Calu3 (cell line): ENCODE data around the gene SLC7A4. TPM values are rescaled to one million over a fixed set of nuclear protein-coding genes. Genes with fewer than 3 reads are reported as not detected.

Source experiments
- BruUV-seq: library from RNA; stranded (reverse); fragments of 400-500 nt; replicated peaks from 2 replicates; lab custom pipeline; 2021; lab: Mats Ljungman, UMichigan
- CTCF ChIA-PET: fragments of 300-600 bp; sonication (Branson Sonifier 250); formaldehyde crosslinking; loops from one replicate; lab custom pipeline; 2022; ENCODE audit warnings: antibody characterized with exemption; lab: Charles Lee
- DNase-seq: peaks from one replicate; pipeline ENCODE4 v3.0.0; 2022
- H3K27ac Mint-ChIP-seq: one replicate; pipeline ENCODE4 v1.8.0; 2022; ENCODE audit warnings: mixed read lengths; ENCODE audit not compliant: unreplicated experiment
- H3K27me3 Mint-ChIP-seq: one replicate; pipeline ENCODE4 v1.8.0; 2022; ENCODE audit warnings: mixed read lengths; ENCODE audit not compliant: unreplicated experiment
- H3K36me3 Mint-ChIP-seq: one replicate; pipeline ENCODE4 v1.8.0; 2022; ENCODE audit warnings: mild to moderate bottlenecking, moderate library complexity, mixed read lengths; ENCODE audit not compliant: insufficient read depth, unreplicated experiment
- H3K4me1 Mint-ChIP-seq: one replicate; pipeline ENCODE4 v1.8.0; 2022; ENCODE audit warnings: mild to moderate bottlenecking, low read depth, mixed read lengths; ENCODE audit not compliant: unreplicated experiment
- H3K4me3 Mint-ChIP-seq: one replicate; pipeline ENCODE4 v1.8.0; 2022; ENCODE audit warnings: mild to moderate bottlenecking, low read depth, moderate library complexity, mixed read lengths; ENCODE audit not compliant: unreplicated experiment
- H3K9me3 Mint-ChIP-seq: one replicate; pipeline ENCODE4 v1.8.0; 2022; ENCODE audit warnings: low read depth, mixed read lengths; ENCODE audit not compliant: unreplicated experiment
- CTCF ChIP-seq: fragments of 200-600 bp; IDR thresholded peaks from one replicate; pipeline ENCODE4 v1.8.0; 2022; ENCODE audit warnings: antibody characterized with exemption; ENCODE audit not compliant: unreplicated experiment
- intact Hi-C: fragments of 100-400 bp; cut with micrococcal nuclease; formaldehyde crosslinking; loops from one replicate; pipeline ENCODE4 v1.10.0; 2022; ENCODE audit not compliant: unreplicated experiment
- total RNA-seq: library from RNA; stranded (reverse); gene quantifications from 2 replicates; pipeline ENCODE4 v1.2.3, GENCODE V29; 2022

The SLC7A4 gene
- total RNA-seq, 1 experiment from 2014 or later, result 0.14 TPM

GRCh38 chr22:20995329-20996030 is 36.9 kb downstream of the SLC7A4 start:
- intact Hi-C loops, result no loop called here
- H3K4me3 Mint-ChIP-seq, result no peak overlapping the region
- no peak for DNase-seq
- TF ChIP-seq CTCF, result no peak
- H3K9me3 Mint-ChIP-seq, result no peaks in the 10 kb centered on the region
- no peaks in the 10 kb centered on the region for H3K27me3 Mint-ChIP-seq
- no TSS peak for BruUV-seq
- CTCF ChIA-PET, result interaction anchor here (0.6 kb wide), 1 partner anchor 1071 kb away, joined by 5 read pairs; no protein-coding TSS in a partner anchor
- no peak overlapping the region for H3K27ac Mint-ChIP-seq
- peaks cover 65% of the 10 kb centered on the region for H3K36me3 Mint-ChIP-seq
- no peaks in the 10 kb centered on the region for H3K4me1 Mint-ChIP-seq

GRCh38 chr22:20994902-20995241 is 37.5 kb downstream of the SLC7A4 start:
- no peak for TF ChIP-seq CTCF
- no peaks in the 10 kb centered on the region for H3K9me3 Mint-ChIP-seq
- no peak overlapping the region for H3K4me3 Mint-ChIP-seq
- DNase-seq, result no peak
- BruUV-seq, result no TSS peak
- CTCF ChIA-PET, result no interaction called here
- no peaks in the 10 kb centered on the region for H3K4me1 Mint-ChIP-seq
- H3K36me3 Mint-ChIP-seq, result peaks cover 59% of the 10 kb centered on the region
- no peak overlapping the region for H3K27ac Mint-ChIP-seq
- intact Hi-C loops, result no loop called here
- H3K27me3 Mint-ChIP-seq, result no peaks in the 10 kb centered on the region

GRCh38 chr22:20994128-20994901 is 38.0 kb downstream of the SLC7A4 start:
- no peaks in the 10 kb centered on the region for H3K9me3 Mint-ChIP-seq
- no peaks in the 10 kb centered on the region for H3K4me1 Mint-ChIP-seq
- no peak overlapping the region for H3K4me3 Mint-ChIP-seq
- no peaks in the 10 kb centered on the region for H3K27me3 Mint-ChIP-seq
- TF ChIP-seq CTCF, result no peak
- peaks cover 54% of the 10 kb centered on the region for H3K36me3 Mint-ChIP-seq
- no peak for DNase-seq
- no TSS peak for BruUV-seq
- CTCF ChIA-PET, result no interaction called here
- no peak overlapping the region for H3K27ac Mint-ChIP-seq
- intact Hi-C loops, result no loop called here

- peaks cover 46% of the 10 kb centered on the region for H3K36me3 Mint-ChIP-seq
- intact Hi-C loops, result no loop called here
- no TSS peak for BruUV-seq
- no peak for DNase-seq
- H3K27me3 Mint-ChIP-seq, result no peaks in the 10 kb centered on the region
- H3K4me3 Mint-ChIP-seq, result no peak overlapping the region
- no peaks in the 10 kb centered on the region for H3K9me3 Mint-ChIP-seq
- CTCF ChIA-PET, result no interaction called here
- TF ChIP-seq CTCF, result no peak
- H3K27ac Mint-ChIP-seq, result no peak overlapping the region
- H3K4me1 Mint-ChIP-seq, result no peaks in the 10 kb centered on the region
These were observed 38.8 kb downstream of the SLC7A4 start for GRCh38 chr22:20993304-20994127.
